SK-N-SH treated with all-trans-retinoic acid at 6 μM for 48 hours (cell line): ENCODE data around the gene CDC42.

Experiments
- ATAC-seq: fragments of 200-7000 bp; cut with Tn5 transposase; 3 replicates; pipeline ENCODE4 v1.9.1; 2020; ENCODE audit warnings: mild to moderate bottlenecking, moderate library complexity
- ARNTL ChIP-seq: fragments of 450-650 bp; formaldehyde crosslinking; IDR thresholded peaks from 2 replicates; pipeline ENCODE4 v1.5.0; 2020; ENCODE audit warnings: low read depth, mild to moderate bottlenecking, moderate library complexity, borderline replicate concordance
- BACH2 ChIP-seq: fragments of 250-450 bp; sonication (Bioruptor Pico); IDR thresholded peaks from 2 replicates; pipeline ENCODE4 v1.9.0; 2021; ENCODE audit warnings: mild to moderate bottlenecking, borderline replicate concordance
- CREB5 ChIP-seq: fragments of 250-450 bp; sonication (Bioruptor Pico); IDR thresholded peaks from 2 replicates; pipeline ENCODE4 v1.5.1; 2020; ENCODE audit warnings: low read depth, mild to moderate bottlenecking, moderate library complexity
- CSDC2 ChIP-seq: fragments of 250-450 bp; sonication (Bioruptor Pico); IDR thresholded peaks from 2 replicates; pipeline ENCODE4 v1.5.0; 2020; ENCODE audit warnings: mild to moderate bottlenecking, moderate library complexity
- CSRNP3 ChIP-seq: fragments of 250-450 bp; sonication (Bioruptor Pico); IDR thresholded peaks from 2 replicates; pipeline ENCODE4 v1.5.1; 2021; ENCODE audit warnings: mild to moderate bottlenecking, moderate library complexity
- ESRRG ChIP-seq: fragments of 250-450 bp; sonication (Bioruptor Pico); IDR thresholded peaks from 2 replicates; pipeline ENCODE4 v1.6.1; 2021; ENCODE audit warnings: mild to moderate bottlenecking
- ISL1 ChIP-seq: fragments of 250-450 bp; sonication (Bioruptor Pico); IDR thresholded peaks from 2 replicates; pipeline ENCODE4 v2.1.2; 2022; ENCODE audit warnings: mild to moderate bottlenecking, moderate library complexity
- OSR1 ChIP-seq: fragments of 250-450 bp; sonication (Bioruptor Pico); IDR thresholded peaks from 2 replicates; pipeline ENCODE4 v1.8.0; 2022; ENCODE audit warnings: moderate library complexity, mild to moderate bottlenecking, inconsistent platforms
- PATZ1 ChIP-seq: fragments of 250-450 bp; sonication (Bioruptor Pico); IDR thresholded peaks from 2 replicates; pipeline ENCODE4 v1.8.0; 2020; ENCODE audit warnings: mild to moderate bottlenecking, moderate library complexity, borderline replicate concordance
- POU6F1 ChIP-seq: fragments of 250-450 bp; sonication (Bioruptor Pico); IDR thresholded peaks from 2 replicates; pipeline ENCODE4 v1.8.0; 2021; ENCODE audit warnings: low read depth, mild to moderate bottlenecking, moderate library complexity, borderline replicate concordance
- PPARA ChIP-seq: fragments of 250-450 bp; sonication (Bioruptor Pico); IDR thresholded peaks from 2 replicates; pipeline ENCODE4 v1.5.0; 2020; ENCODE audit warnings: mild to moderate bottlenecking, borderline replicate concordance
- RARB ChIP-seq: fragments of 250-450 bp; sonication (Bioruptor Pico); IDR thresholded peaks from 2 replicates; pipeline ENCODE4 v1.8.0; 2021; ENCODE audit warnings: mild to moderate bottlenecking, moderate library complexity
- SNAI2 ChIP-seq: fragments of 250-450 bp; sonication (Bioruptor Pico); IDR thresholded peaks from 2 replicates; pipeline ENCODE4 v1.5.0; 2020; ENCODE audit warnings: mild to moderate bottlenecking, moderate library complexity
- TCF4 ChIP-seq: fragments of 250-450 bp; sonication (Bioruptor Pico); IDR thresholded peaks from 2 replicates; pipeline ENCODE4 v1.8.0; 2021; ENCODE audit warnings: mild to moderate bottlenecking, moderate library complexity, borderline replicate concordance
- TOX ChIP-seq: fragments of 250-450 bp; sonication (Bioruptor Pico); IDR thresholded peaks from 2 replicates; pipeline ENCODE4 v1.8.0; 2021; ENCODE audit warnings: mild to moderate bottlenecking, moderate library complexity, borderline replicate concordance
- TSHZ2 ChIP-seq: fragments of 250-450 bp; sonication (Bioruptor Pico); IDR thresholded peaks from 2 replicates; pipeline ENCODE4 v1.5.0; 2020; ENCODE audit warnings: mild to moderate bottlenecking, moderate library complexity
- ZC3H10 ChIP-seq: fragments of 250-450 bp; sonication (Bioruptor Pico); IDR thresholded peaks from 2 replicates; pipeline ENCODE4 v1.5.1; 2021; ENCODE audit warnings: mild to moderate bottlenecking, moderate library complexity
- ZFP3 ChIP-seq: fragments of 250-450 bp; sonication (Bioruptor Pico); IDR thresholded peaks from 2 replicates; pipeline ENCODE4 v1.5.0; 2020; ENCODE audit warnings: mild to moderate bottlenecking, moderate library complexity
- ZFP30 ChIP-seq: fragments of 450-650 bp; formaldehyde crosslinking; IDR thresholded peaks from 2 replicates; pipeline ENCODE4 v1.5.0; 2022; ENCODE audit warnings: mild to moderate bottlenecking, moderate library complexity
- ZNF70 ChIP-seq: fragments of 450-650 bp; formaldehyde crosslinking; IDR thresholded peaks from 2 replicates; pipeline ENCODE4 v1.5.0; 2020; ENCODE audit warnings: mild to moderate bottlenecking, moderate library complexity
- ZNF8 ChIP-seq: fragments of 450-650 bp; formaldehyde crosslinking; IDR thresholded peaks from 2 replicates; pipeline ENCODE4 v1.5.0; 2020; ENCODE audit warnings: mild to moderate bottlenecking, moderate library complexity

The CDC42 gene

GRCh38 chr1:22096036-22096435 lies 43.5 kb downstream of the CDC42 start:
- TF ChIP-seq ARNTL (CRISPR knock-in tag) (no peak), BACH2 (no peak), POU6F1 (no peak), TCF4 (CRISPR knock-in tag) (no peak)
- ATAC-seq: no peak

- no peak for ATAC-seq
- TF ChIP-seq ESRRG (no peak), ZC3H10 (no peak)
- TF ChIP-seq, all 23 proteins: peak for 0
Observed at GRCh38 chr1:22096463-22096862, 44.0 kb downstream of the CDC42 start.

GRCh38 chr1:22098752-22099151 lies 46.2 kb downstream of the CDC42 start:
- ATAC-seq: no peak
- TF ChIP-seq PPARA (no peak), RARB (CRISPR knock-in tag) (no peak), ZNF70 (no peak), ZFP30 (CRISPR knock-in tag) (no peak), BACH2 (no peak), ZFP3 (CRISPR knock-in tag) (no peak), CSDC2 (CRISPR knock-in tag) (no peak), ESRRG (no peak), TCF4 (CRISPR knock-in tag) (no peak), SNAI2 (no peak), POU6F1 (no peak), TOX (CRISPR knock-in tag) (no peak), CREB5 (CRISPR knock-in tag) (no peak), CSRNP3 (CRISPR knock-in tag) (no peak), ISL1 (no peak), OSR1 (CRISPR knock-in tag) (no peak), PATZ1 (no peak), ARNTL (CRISPR knock-in tag) (no peak), TSHZ2 (CRISPR knock-in tag) (no peak), ZNF8 (no peak)
